Keratinocyte (primary cell): Measurements from ENCODE around the gene STARD4. TPM values are rescaled to one million over a fixed set of nuclear protein-coding genes. Genes with fewer than 3 reads are reported as not detected.

ENCODE experiments used
- DNase-seq: peaks from one replicate; pipeline ENCODE4 v3.0.0-alpha.2; 2011; ENCODE audit warnings: low read depth, missing footprints, low spot score
- FAIRE-seq: peaks from 2 replicates; lab custom pipeline; 2011; peaks lifted over from hg19 to GRCh38; lab: Jason Lieb, UNC
- H2AFZ ChIP-seq: 2 replicates; pipeline ENCODE4 v1.6.0; 2012; ENCODE audit warnings: low read length, control low read depth, inconsistent platforms; ENCODE audit not compliant: control insufficient read depth
- H3K27ac ChIP-seq: 2 replicates; pipeline ENCODE4 v1.5.1; 2011; ENCODE audit warnings: low read length; ENCODE audit not compliant: control insufficient read depth, insufficient read depth
- H3K27me3 ChIP-seq: 3 replicates; pipeline ENCODE4 v1.6.0; 2011; ENCODE audit warnings: low read length; ENCODE audit not compliant: control insufficient read depth, insufficient read depth; ENCODE audit errors: extremely low read depth
- H3K36me3 ChIP-seq, 2 experiments: 2 replicates in 1 of 2; 3 replicates in 1 of 2; pipeline ENCODE4 v1.5.1; 2011; ENCODE audit warnings: low read length in 2 of 2, mild to moderate bottlenecking in 1 of 2; ENCODE audit not compliant: control insufficient read depth in 2 of 2, insufficient read depth in 2 of 2; ENCODE audit errors: extremely low read depth in 1 of 2
- H3K4me1 ChIP-seq: 3 replicates; pipeline ENCODE4 v1.5.1; 2011; ENCODE audit warnings: low read length; ENCODE audit not compliant: control insufficient read depth, insufficient read depth; ENCODE audit errors: extremely low read depth
- H3K4me2 ChIP-seq: 3 replicates; pipeline ENCODE4 v1.6.0; 2011; ENCODE audit warnings: low read depth, low read length; ENCODE audit not compliant: control insufficient read depth, insufficient read depth; ENCODE audit errors: extremely low read depth
- H3K4me3 ChIP-seq, 3 experiments: fragments of 200-600 bp in 1 of 3; sonication (generic) in 1 of 3; 2 replicates in 2 of 3; 3 replicates in 1 of 3; pipeline ENCODE4 v1.5.1; 2011 to 2016; ENCODE audit warnings: low read length in 3 of 3, mild to moderate bottlenecking in 3 of 3, control low read depth in 2 of 3, inconsistent platforms in 1 of 3, low read depth in 1 of 3, mixed read lengths in 1 of 3, mixed run types in 1 of 3, moderate library complexity in 1 of 3; ENCODE audit not compliant: control insufficient read depth in 2 of 3, insufficient read depth in 2 of 3; ENCODE audit errors: extremely low read depth in 1 of 3
- H3K79me2 ChIP-seq: 2 replicates; pipeline ENCODE4 v1.6.0; 2012; ENCODE audit warnings: low read length; ENCODE audit not compliant: control insufficient read depth, insufficient read depth
- H3K9ac ChIP-seq: 3 replicates; pipeline ENCODE4 v1.6.0; 2011; ENCODE audit warnings: low read length; ENCODE audit not compliant: control insufficient read depth, insufficient read depth; ENCODE audit errors: extremely low read depth
- H3K9me1 ChIP-seq: 3 replicates; pipeline ENCODE4 v1.6.0; 2011; ENCODE audit warnings: low read length; ENCODE audit not compliant: control insufficient read depth, insufficient read depth; ENCODE audit errors: extremely low read depth
- H3K9me3 ChIP-seq: 2 replicates; pipeline ENCODE4 v1.5.1; 2012; ENCODE audit warnings: low read depth, low read length; ENCODE audit not compliant: control insufficient read depth
- H4K20me1 ChIP-seq: 3 replicates; pipeline ENCODE4 v1.6.0; 2011; ENCODE audit warnings: low read length; ENCODE audit not compliant: control insufficient read depth, insufficient read depth; ENCODE audit errors: extremely low read depth
- EZH2 ChIP-seq: IDR thresholded peaks from one replicate; pipeline ENCODE4 v1.6.1; 2012; ENCODE audit warnings: inconsistent platforms, mild to moderate bottlenecking, low read length, moderate library complexity
- dilution Hi-C: fragments of 300-500 bp; cut with MboI; formaldehyde crosslinking; loops from one replicate; pipeline ENCODE4 v1.7.0; 2020; ENCODE audit warnings: low sequenced_read_pairs; ENCODE audit not compliant: extremely low pct_ligation_motif_present
- polyA plus RNA-seq, 5 experiments: library from polyadenylated mRNA; depleted of rRNA in 3 of 5; stranded (reverse) in 3 of 5; stranded (forward) in 1 of 5; unstranded in 1 of 5; fragments of >200 nt; gene quantifications; 1 replicate in 1 of 5; 2 replicates in 3 of 5; 3 replicates in 1 of 5; pipeline versions ENCODE4 v1.2.1 to v1.2.3, GENCODE V29; 2011 to 2012; ENCODE audit warnings: missing spikeins in 2 of 5, low read depth in 1 of 5, low replicate concordance in 1 of 5
- TF ChIP-seq, protein P1 (sequence below), 3 experiments: IDR thresholded peaks in 1 of 3; conservative IDR thresholded peaks in 1 of 3; optimal IDR thresholded peaks in 1 of 3; 2 replicates in 2 of 3; 3 replicates in 1 of 3; pipeline versions ENCODE3 to v1.5.1; 2011; ENCODE audit warnings: low read length in 3 of 3, mild to moderate bottlenecking in 3 of 3, moderate library complexity in 2 of 3, control low read depth in 1 of 3, inconsistent platforms in 1 of 3; ENCODE audit not compliant: insufficient read depth in 2 of 3; ENCODE audit errors: extremely low read depth in 1 of 3

The STARD4 gene
- polyA plus RNA-seq, 1 donor (not counting 4 experiments of a cell fraction or from before 2014, with no cell fraction given): 86.4 TPM

DNA sequence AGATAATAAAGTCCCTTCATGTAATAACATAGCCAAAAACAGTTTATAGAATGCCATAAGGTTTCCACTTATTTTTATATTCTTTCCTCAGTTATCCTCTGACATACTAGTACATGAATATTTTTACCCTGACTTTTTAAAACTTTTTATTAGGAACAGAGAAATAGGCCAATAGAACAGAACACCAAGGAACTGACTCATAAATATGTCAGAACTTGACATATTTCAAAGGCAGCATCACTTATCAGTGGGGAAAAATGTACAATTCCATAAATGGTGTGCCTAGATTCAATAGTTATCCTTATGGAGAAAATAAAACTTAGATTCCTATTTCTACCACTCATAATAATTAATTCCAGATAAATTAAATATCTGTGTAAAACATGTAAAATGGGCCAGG, 9.4 kb downstream of the STARD4 start:
- no peak overlapping the region for H3K4me2 ChIP-seq
- H3K9me3 ChIP-seq: no peaks in the 10 kb centered on the region
- no peak for FAIRE-seq
- no peak for TF ChIP-seq EZH2
- TF ChIP-seq, protein P1, sequence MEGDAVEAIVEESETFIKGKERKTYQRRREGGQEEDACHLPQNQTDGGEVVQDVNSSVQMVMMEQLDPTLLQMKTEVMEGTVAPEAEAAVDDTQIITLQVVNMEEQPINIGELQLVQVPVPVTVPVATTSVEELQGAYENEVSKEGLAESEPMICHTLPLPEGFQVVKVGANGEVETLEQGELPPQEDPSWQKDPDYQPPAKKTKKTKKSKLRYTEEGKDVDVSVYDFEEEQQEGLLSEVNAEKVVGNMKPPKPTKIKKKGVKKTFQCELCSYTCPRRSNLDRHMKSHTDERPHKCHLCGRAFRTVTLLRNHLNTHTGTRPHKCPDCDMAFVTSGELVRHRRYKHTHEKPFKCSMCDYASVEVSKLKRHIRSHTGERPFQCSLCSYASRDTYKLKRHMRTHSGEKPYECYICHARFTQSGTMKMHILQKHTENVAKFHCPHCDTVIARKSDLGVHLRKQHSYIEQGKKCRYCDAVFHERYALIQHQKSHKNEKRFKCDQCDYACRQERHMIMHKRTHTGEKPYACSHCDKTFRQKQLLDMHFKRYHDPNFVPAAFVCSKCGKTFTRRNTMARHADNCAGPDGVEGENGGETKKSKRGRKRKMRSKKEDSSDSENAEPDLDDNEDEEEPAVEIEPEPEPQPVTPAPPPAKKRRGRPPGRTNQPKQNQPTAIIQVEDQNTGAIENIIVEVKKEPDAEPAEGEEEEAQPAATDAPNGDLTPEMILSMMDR (optimal IDR thresholded peaks at IDR 0.05 in 1 of 3, IDR thresholded peaks at IDR 0.05 in 1 of 3, conservative IDR thresholded peaks at IDR 0.05 in 1 of 3; ENCODE audit: extremely low read depth in 1 of 3, insufficient read depth in 2 of 3, low read length in 3 of 3): no peak
- no peaks in the 10 kb centered on the region for H4K20me1 ChIP-seq
- H3K9ac ChIP-seq: no peak overlapping the region
- H3K36me3 ChIP-seq: peaks cover 5 to 8% of the 10 kb centered on the region in 2 experiments
- peaks cover 58% of the 10 kb centered on the region for H3K79me2 ChIP-seq
- no peak for DNase-seq
- no peak overlapping the region for H3K4me3 ChIP-seq
- no peak overlapping the region for H2AFZ ChIP-seq
- dilution Hi-C loops: no loop called here
- peaks cover 11% of the 10 kb centered on the region for H3K4me1 ChIP-seq
- H3K27ac ChIP-seq: no peak overlapping the region
- H3K27me3 ChIP-seq: no peaks in the 10 kb centered on the region
- no peaks in the 10 kb centered on the region for H3K9me1 ChIP-seq

DNA sequence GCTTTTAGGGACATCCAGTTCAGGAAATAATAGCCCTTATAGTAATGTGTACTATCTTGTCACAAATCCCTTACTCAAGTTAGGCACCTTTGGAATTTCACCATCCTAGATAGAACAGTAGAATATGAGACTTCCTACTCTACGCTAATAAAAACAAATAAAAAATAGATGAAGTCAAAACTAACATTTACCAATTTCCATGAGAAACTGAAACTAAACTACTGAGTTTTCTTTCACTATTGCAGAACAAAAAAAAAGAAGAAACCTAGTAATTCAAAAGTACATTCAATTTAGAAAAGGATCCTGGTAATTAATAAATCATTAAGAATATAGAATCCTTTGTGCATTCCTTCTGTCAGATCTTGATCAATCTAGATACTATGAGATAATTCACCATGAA, 14.0 kb downstream of the STARD4 start:
- FAIRE-seq (no peak), DNase-seq (no peak)
- TF ChIP-seq, protein P1 (optimal IDR thresholded peaks at IDR 0.05 in 1 of 3, IDR thresholded peaks at IDR 0.05 in 1 of 3, conservative IDR thresholded peaks at IDR 0.05 in 1 of 3; ENCODE audit: extremely low read depth in 1 of 3, insufficient read depth in 2 of 3, low read length in 3 of 3): no peak
- H3K27ac ChIP-seq: no peak overlapping the region
- no peak overlapping the region for H2AFZ ChIP-seq
- H3K27me3 ChIP-seq: no peaks in the 10 kb centered on the region
- H3K79me2 ChIP-seq: peaks cover 18% of the 10 kb centered on the region
- H3K4me1 ChIP-seq: peaks cover 30% of the 10 kb centered on the region
- H3K9me1 ChIP-seq: no peaks in the 10 kb centered on the region
- no peak overlapping the region for H3K4me2 ChIP-seq
- dilution Hi-C loops: no loop called here
- H3K9me3 ChIP-seq: no peaks in the 10 kb centered on the region
- H4K20me1 ChIP-seq: no peaks in the 10 kb centered on the region
- H3K9ac ChIP-seq: no peak overlapping the region
- peaks cover 4 to 8% of the 10 kb centered on the region in 2 experiments for H3K36me3 ChIP-seq
- no peak overlapping the region for H3K4me3 ChIP-seq
